Adrenal gland (tissue), 5 donors: ENCODE measurements around the gene ATP6V0D1.

Experiments
- POLR2A ChIP-seq, 2 donors: fragments of 450-650 bp; IDR thresholded peaks; one replicate each; pipeline ENCODE4 v1.6.1; 2017; ENCODE audit warnings: antibody characterized with exemption in 2 of 2, mild to moderate bottlenecking in 2 of 2, moderate library complexity in 1 of 2
- TF ChIP-seq, protein P1 (sequence below), 6 experiments: fragments of 450-650 bp in 4 of 6; fragments of 200-600 bp in 2 of 6; sonication (generic) in 1 of 6; IDR thresholded peaks; 1 replicate in 5 of 6; 2 replicates in 1 of 6; pipeline versions ENCODE4 v1.5.1 to v1.8.0; 2016 to 2021; ENCODE audit warnings: antibody characterized with exemption in 6 of 6, mild to moderate bottlenecking in 2 of 6, moderate library complexity in 1 of 6
- donor health status: DM: no; HTN: no; CAD: no.

DNA sequence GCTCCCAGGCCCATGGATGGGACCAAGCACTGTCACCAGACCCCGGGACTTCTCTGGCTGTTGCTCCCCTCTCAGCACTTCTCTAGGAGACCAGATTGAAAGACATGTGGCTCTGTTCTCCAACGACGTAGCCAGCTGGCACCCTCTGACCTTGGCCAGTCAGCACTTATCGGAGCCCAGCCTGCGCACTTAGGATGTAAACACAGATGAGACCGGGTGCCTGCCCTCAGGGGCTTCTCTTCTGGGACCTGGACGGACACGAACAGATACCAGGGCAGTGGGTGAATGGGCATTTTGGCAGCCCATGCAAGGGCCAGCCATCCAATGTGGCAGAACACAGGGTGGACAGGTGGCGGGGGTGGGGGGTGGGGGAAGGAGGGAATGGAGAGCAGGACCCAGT is 71.3 kb downstream of the ATP6V0D1 start:
- TF ChIP-seq, protein P1, sequence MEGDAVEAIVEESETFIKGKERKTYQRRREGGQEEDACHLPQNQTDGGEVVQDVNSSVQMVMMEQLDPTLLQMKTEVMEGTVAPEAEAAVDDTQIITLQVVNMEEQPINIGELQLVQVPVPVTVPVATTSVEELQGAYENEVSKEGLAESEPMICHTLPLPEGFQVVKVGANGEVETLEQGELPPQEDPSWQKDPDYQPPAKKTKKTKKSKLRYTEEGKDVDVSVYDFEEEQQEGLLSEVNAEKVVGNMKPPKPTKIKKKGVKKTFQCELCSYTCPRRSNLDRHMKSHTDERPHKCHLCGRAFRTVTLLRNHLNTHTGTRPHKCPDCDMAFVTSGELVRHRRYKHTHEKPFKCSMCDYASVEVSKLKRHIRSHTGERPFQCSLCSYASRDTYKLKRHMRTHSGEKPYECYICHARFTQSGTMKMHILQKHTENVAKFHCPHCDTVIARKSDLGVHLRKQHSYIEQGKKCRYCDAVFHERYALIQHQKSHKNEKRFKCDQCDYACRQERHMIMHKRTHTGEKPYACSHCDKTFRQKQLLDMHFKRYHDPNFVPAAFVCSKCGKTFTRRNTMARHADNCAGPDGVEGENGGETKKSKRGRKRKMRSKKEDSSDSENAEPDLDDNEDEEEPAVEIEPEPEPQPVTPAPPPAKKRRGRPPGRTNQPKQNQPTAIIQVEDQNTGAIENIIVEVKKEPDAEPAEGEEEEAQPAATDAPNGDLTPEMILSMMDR (IDR thresholded peaks at IDR 0.05) = no peak
- TF ChIP-seq POLR2A (IDR thresholded peaks at IDR 0.05) = no peak
